Esophagus squamous epithelium (tissue), 4 donors: Measurements from ENCODE around the gene SUPT20HL2.

ENCODE experiments used
- POLR2A ChIP-seq, 4 donors: fragments of 450-650 bp; IDR thresholded peaks; one replicate each; pipeline ENCODE4 v1.6.1; 2017; ENCODE audit warnings: antibody characterized with exemption in 4 of 4, mild to moderate bottlenecking in 4 of 4, moderate library complexity in 3 of 4
- TF ChIP-seq, protein P1 (sequence below), 6 experiments: fragments of 450-650 bp in 4 of 6; fragments of 200-600 bp in 2 of 6; sonication (generic) in 2 of 6; IDR thresholded peaks; one replicate each; pipeline ENCODE4 v1.5.1; 2016 to 2019; ENCODE audit warnings: antibody characterized with exemption in 6 of 6, mild to moderate bottlenecking in 4 of 6, moderate library complexity in 4 of 6

GRCh38 chrX:24333371-24333770, 19.5 kb upstream of the SUPT20HL2 start:
- TF ChIP-seq, protein P1, sequence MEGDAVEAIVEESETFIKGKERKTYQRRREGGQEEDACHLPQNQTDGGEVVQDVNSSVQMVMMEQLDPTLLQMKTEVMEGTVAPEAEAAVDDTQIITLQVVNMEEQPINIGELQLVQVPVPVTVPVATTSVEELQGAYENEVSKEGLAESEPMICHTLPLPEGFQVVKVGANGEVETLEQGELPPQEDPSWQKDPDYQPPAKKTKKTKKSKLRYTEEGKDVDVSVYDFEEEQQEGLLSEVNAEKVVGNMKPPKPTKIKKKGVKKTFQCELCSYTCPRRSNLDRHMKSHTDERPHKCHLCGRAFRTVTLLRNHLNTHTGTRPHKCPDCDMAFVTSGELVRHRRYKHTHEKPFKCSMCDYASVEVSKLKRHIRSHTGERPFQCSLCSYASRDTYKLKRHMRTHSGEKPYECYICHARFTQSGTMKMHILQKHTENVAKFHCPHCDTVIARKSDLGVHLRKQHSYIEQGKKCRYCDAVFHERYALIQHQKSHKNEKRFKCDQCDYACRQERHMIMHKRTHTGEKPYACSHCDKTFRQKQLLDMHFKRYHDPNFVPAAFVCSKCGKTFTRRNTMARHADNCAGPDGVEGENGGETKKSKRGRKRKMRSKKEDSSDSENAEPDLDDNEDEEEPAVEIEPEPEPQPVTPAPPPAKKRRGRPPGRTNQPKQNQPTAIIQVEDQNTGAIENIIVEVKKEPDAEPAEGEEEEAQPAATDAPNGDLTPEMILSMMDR (IDR thresholded peaks at IDR 0.05) = no peak
- no peak for TF ChIP-seq POLR2A (IDR thresholded peaks at IDR 0.05)
